Astrocyte of the spinal cord (primary cell): ENCODE measurements around the gene LCN15.

Source experiments
- DNase-seq: peaks from one replicate; pipeline ENCODE4 v3.0.0; 2011; ENCODE audit warnings: low read depth, low spot score
- H3K4me3 ChIP-seq: 2 replicates; pipeline ENCODE4 v1.5.1; 2011; ENCODE audit warnings: low read depth, mild to moderate bottlenecking, low read length, moderate library complexity
- CTCF ChIP-seq: IDR thresholded peaks from 2 replicates; pipeline ENCODE4 v1.5.1; 2012; ENCODE audit warnings: low read depth, mild to moderate bottlenecking, low read length, inconsistent platforms
- in situ Hi-C: cut with HindIII; loops from 2 replicates; pipeline ENCODE4 v1.10.0; 2017; ENCODE audit warnings: low sequenced_read_pairs

Gene LCN15

GRCh38 chr9:136748201-136748600, 16.1 kb downstream of the LCN15 start, which contains the start of gene LCN6:
Gene LCN6, minus strand, starts transcription at chr9:136748525. Its CDS starts 42 bp downstream, at chr9:136748483.
- H3K4me3 ChIP-seq: no peak within 1 kb of the TSS
- TF ChIP-seq CTCF: no peak
- in situ Hi-C loops: no loop called here
- no peak for DNase-seq

- TF ChIP-seq CTCF: no peak
- DNase-seq: no peak
- no peak overlapping the region for H3K4me3 ChIP-seq
- in situ Hi-C loops: no loop called here
Measured at GRCh38 chr9:136747161-136748060, 16.9 kb downstream of the LCN15 start.

- H3K4me3 ChIP-seq: no peak overlapping the region
- no peak for TF ChIP-seq CTCF
- in situ Hi-C loops: no loop called here
- DNase-seq: no peak
Measured at GRCh38 chr9:136746621-136747020, 17.7 kb downstream of the LCN15 start.

GRCh38 chr9:136746155-136746490, 18.2 kb downstream of the LCN15 start:
- no peak for DNase-seq
- no peak overlapping the region for H3K4me3 ChIP-seq
- in situ Hi-C loops: no loop called here
- no peak for TF ChIP-seq CTCF

GRCh38 chr9:136745389-136746154, 18.7 kb downstream of the LCN15 start:
- TF ChIP-seq CTCF: no peak
- in situ Hi-C loops: no loop called here
- DNase-seq: no peak
- no peak overlapping the region for H3K4me3 ChIP-seq

- H3K4me3 ChIP-seq: no peak overlapping the region
- DNase-seq: no peak
- in situ Hi-C loops: no loop called here
- no peak for TF ChIP-seq CTCF
Measured at GRCh38 chr9:136744773-136745172, 19.5 kb downstream of the LCN15 start.
